NCI-H345 (cell line): ENCODE results near the gene LCLAT1.

Experiments used
- DNase-seq: peaks from one replicate; lab custom pipeline; 2025; lab: John Stamatoyannopoulos, UW

Gene LCLAT1

GRCh38 chr2:30643674-30644073 lies 196.6 kb downstream of the LCLAT1 start:
- peak; percentile 26 for DNase-seq

GRCh38 chr2:30645081-30645744 lies 198.2 kb downstream of the LCLAT1 start:
- DNase-seq = peak; percentile 19

GRCh38 chr2:30645745-30646119 lies 198.7 kb downstream of the LCLAT1 start:
- no peak for DNase-seq

- DNase-seq = no peak
Measured at GRCh38 chr2:30647752-30648457, 200.9 kb downstream of the LCLAT1 start.

GRCh38 chr2:30649278-30649677 lies 202.2 kb downstream of the LCLAT1 start:
- no peak for DNase-seq

GRCh38 chr2:30649828-30650227 lies 202.8 kb downstream of the LCLAT1 start:
- no peak for DNase-seq

GRCh38 chr2:30652271-30652915 lies 205.3 kb downstream of the LCLAT1 start:
- DNase-seq = no peak

GRCh38 chr2:30653847-30654246 lies 206.8 kb downstream of the LCLAT1 start:
- no peak for DNase-seq

GRCh38 chr2:30654404-30654803 lies 207.4 kb downstream of the LCLAT1 start:
- no peak for DNase-seq

- no peak for DNase-seq
Measured at GRCh38 chr2:30655211-30655610, 208.2 kb downstream of the LCLAT1 start.

- DNase-seq = no peak
Measured at GRCh38 chr2:30655660-30656059, 208.6 kb downstream of the LCLAT1 start.

- no peak for DNase-seq
Measured at GRCh38 chr2:30656079-30656478, 209.0 kb downstream of the LCLAT1 start.

- no peak for DNase-seq
Measured at GRCh38 chr2:30661173-30662107, 214.4 kb downstream of the LCLAT1 start.

- peak; percentile 54 for DNase-seq
Measured at GRCh38 chr2:30662268-30663131, 215.5 kb downstream of the LCLAT1 start.

- DNase-seq = no peak
Measured at GRCh38 chr2:30663321-30663720, 216.3 kb downstream of the LCLAT1 start.

- DNase-seq = no peak
Measured at GRCh38 chr2:30663806-30664205, 216.8 kb downstream of the LCLAT1 start.

- no peak for DNase-seq
Measured at GRCh38 chr2:30664761-30665358, 217.8 kb downstream of the LCLAT1 start.

GRCh38 chr2:30665761-30666265 lies 218.8 kb downstream of the LCLAT1 start:
- DNase-seq = no peak

- DNase-seq = peak; percentile 43
Measured at GRCh38 chr2:30666266-30666874, 219.3 kb downstream of the LCLAT1 start.

GRCh38 chr2:30670453-30670852 lies 223.4 kb downstream of the LCLAT1 start:
- DNase-seq = no peak
